Activated naive CD8-positive, alpha-beta T cell (primary cell): ENCODE data around the gene EPHB1.

ENCODE experiments used
- H3K27ac Mint-ChIP-seq: one replicate; pipeline ENCODE4 v1.8.0; 2021; ENCODE audit warnings: mixed read lengths
- H3K27me3 Mint-ChIP-seq: one replicate; pipeline ENCODE4 v1.8.0; 2021; ENCODE audit warnings: mixed read lengths
- H3K36me3 Mint-ChIP-seq: one replicate; pipeline ENCODE4 v1.8.0; 2021; ENCODE audit warnings: mixed read lengths
- H3K4me1 Mint-ChIP-seq: one replicate; pipeline ENCODE4 v1.8.0; 2021; ENCODE audit warnings: low read depth, mixed read lengths
- H3K4me3 Mint-ChIP-seq: one replicate; pipeline ENCODE4 v1.8.0; 2021; ENCODE audit warnings: mild to moderate bottlenecking, mixed read lengths
- H3K9me3 Mint-ChIP-seq: one replicate; pipeline ENCODE4 v1.8.0; 2021; ENCODE audit warnings: low read depth, mixed read lengths

EPHB1 gene

GRCh38 chr3:134904776-134905646 is 110.0 kb downstream of the EPHB1 start:
- Mint-ChIP-seq H3K4me3 (no peak overlapping the region), H3K36me3 (no peaks in the 10 kb centered on the region), H3K9me3 (no peaks in the 10 kb centered on the region), H3K27ac (no peak overlapping the region), H3K27me3 (peaks cover 2% of the 10 kb centered on the region), H3K4me1 (no peaks in the 10 kb centered on the region)

GRCh38 chr3:134905647-134905935 is 110.5 kb downstream of the EPHB1 start:
- Mint-ChIP-seq H3K4me3 (no peak overlapping the region), H3K4me1 (no peaks in the 10 kb centered on the region), H3K9me3 (no peaks in the 10 kb centered on the region), H3K27ac (no peak overlapping the region), H3K27me3 (peaks cover 2% of the 10 kb centered on the region), H3K36me3 (no peaks in the 10 kb centered on the region)

DNA sequence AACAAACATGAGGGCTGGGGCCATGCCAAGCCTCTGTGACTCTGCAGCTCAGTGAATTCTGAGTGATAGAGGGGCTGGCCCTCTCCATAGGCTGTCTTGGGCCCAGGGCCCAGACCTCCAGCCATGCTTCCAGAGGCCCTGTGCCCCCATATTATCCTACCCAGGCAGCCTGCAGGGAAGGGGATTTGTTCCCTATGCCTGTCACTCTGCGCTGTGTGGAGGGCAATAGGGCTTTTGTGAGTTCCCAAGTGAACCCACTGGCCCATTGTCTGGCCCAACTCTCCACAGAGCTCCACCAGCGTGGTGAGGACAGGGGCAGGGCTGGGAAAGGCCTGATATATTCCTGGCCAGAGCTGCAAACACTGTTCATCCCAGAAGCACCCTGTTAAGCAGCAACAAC is 113.2 kb downstream of the EPHB1 start:
- Mint-ChIP-seq H3K9me3 (no peaks in the 10 kb centered on the region), H3K27me3 (peaks cover 2% of the 10 kb centered on the region), H3K4me3 (no peak overlapping the region), H3K27ac (no peak overlapping the region), H3K4me1 (no peaks in the 10 kb centered on the region), H3K36me3 (no peaks in the 10 kb centered on the region)

GRCh38 chr3:134910026-134910425 is 115.0 kb downstream of the EPHB1 start:
- Mint-ChIP-seq H3K27me3 (peaks cover 2% of the 10 kb centered on the region), H3K27ac (no peak overlapping the region), H3K36me3 (no peaks in the 10 kb centered on the region), H3K9me3 (no peaks in the 10 kb centered on the region), H3K4me1 (no peaks in the 10 kb centered on the region), H3K4me3 (no peak overlapping the region)

DNA sequence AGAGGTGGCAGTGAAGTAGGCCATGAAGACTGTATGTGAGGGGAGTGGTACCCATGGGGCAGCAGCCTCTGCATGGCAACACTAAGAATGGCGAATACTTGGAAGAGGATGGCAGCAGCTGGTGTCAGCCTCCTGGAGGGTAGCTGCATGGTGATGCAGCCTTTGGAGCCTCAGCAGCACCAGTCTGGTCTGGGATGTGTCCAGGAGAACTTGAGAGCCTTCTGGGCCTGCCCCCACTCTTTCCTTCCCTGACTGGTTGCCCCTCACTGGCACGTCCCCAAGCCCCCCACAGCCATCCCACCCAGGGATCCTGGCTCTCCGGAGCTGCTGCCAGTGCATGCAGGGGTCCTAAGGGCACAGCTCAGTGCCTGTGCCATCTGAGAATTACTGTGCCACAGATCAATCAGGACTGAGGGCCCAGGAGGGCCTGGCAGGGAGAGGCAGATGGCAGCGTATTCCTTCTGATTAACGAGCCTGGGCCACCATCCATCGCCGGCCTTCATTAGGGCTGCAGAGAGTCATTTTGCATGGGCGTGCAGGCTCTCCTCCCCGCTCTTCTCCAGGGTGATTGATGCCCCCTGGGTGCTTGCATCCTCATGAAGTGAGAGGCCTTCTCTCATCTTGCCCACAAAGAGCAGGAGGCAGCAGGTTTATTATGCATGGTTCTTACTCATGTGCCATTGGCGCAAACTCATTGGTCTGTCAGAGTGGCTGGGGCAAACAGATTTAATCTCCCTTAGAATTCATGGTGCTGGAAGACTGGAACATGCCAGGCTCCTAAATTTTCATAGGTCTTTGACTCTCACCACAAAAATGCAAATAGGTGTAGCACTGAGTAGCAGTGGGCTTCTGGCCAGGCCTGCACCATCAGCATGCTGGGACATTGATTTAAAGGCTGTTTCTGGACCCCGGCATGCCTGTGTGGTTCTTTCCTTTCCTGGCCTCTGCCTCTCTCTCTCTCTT is 116.8 kb downstream of the EPHB1 start:
- H3K4me3 Mint-ChIP-seq, result no peak overlapping the region
- no peaks in the 10 kb centered on the region for H3K9me3 Mint-ChIP-seq
- H3K4me1 Mint-ChIP-seq, result no peaks in the 10 kb centered on the region
- no peaks in the 10 kb centered on the region for H3K27me3 Mint-ChIP-seq
- no peaks in the 10 kb centered on the region for H3K36me3 Mint-ChIP-seq
- no peak overlapping the region for H3K27ac Mint-ChIP-seq

- H3K27me3 Mint-ChIP-seq, result no peaks in the 10 kb centered on the region
- H3K9me3 Mint-ChIP-seq, result no peaks in the 10 kb centered on the region
- no peak overlapping the region for H3K4me3 Mint-ChIP-seq
- no peaks in the 10 kb centered on the region for H3K4me1 Mint-ChIP-seq
- H3K36me3 Mint-ChIP-seq, result no peaks in the 10 kb centered on the region
- H3K27ac Mint-ChIP-seq, result no peak overlapping the region
Measured at GRCh38 chr3:134916276-134916961, 121.4 kb downstream of the EPHB1 start.

DNA sequence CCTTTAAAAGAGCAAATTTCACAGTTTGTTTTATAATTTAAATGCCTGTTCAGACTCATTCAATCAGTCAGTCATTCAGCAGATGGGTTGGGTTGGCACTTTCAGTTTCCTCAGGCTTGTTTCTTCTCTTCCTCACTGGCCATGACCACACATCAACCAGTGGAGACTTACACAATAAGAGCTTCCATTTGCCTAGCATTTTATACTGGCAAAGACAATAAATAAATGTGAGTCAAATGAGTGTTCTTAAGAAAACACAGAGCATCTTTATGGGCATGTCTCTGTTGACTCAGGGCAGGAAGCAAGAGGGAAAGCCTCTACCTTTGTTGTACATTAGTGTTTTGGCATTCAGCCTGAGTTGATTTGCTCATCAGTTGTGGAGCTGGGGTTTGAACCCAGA is 122.6 kb downstream of the EPHB1 start:
- no peaks in the 10 kb centered on the region for H3K27me3 Mint-ChIP-seq
- H3K27ac Mint-ChIP-seq, result no peak overlapping the region
- no peaks in the 10 kb centered on the region for H3K4me1 Mint-ChIP-seq
- no peak overlapping the region for H3K4me3 Mint-ChIP-seq
- no peaks in the 10 kb centered on the region for H3K36me3 Mint-ChIP-seq
- H3K9me3 Mint-ChIP-seq, result no peaks in the 10 kb centered on the region

GRCh38 chr3:134918441-134918840 is 123.4 kb downstream of the EPHB1 start:
- no peaks in the 10 kb centered on the region for H3K36me3 Mint-ChIP-seq
- no peak overlapping the region for H3K4me3 Mint-ChIP-seq
- no peaks in the 10 kb centered on the region for H3K9me3 Mint-ChIP-seq
- H3K27ac Mint-ChIP-seq, result no peak overlapping the region
- H3K27me3 Mint-ChIP-seq, result no peaks in the 10 kb centered on the region
- no peaks in the 10 kb centered on the region for H3K4me1 Mint-ChIP-seq

DNA sequence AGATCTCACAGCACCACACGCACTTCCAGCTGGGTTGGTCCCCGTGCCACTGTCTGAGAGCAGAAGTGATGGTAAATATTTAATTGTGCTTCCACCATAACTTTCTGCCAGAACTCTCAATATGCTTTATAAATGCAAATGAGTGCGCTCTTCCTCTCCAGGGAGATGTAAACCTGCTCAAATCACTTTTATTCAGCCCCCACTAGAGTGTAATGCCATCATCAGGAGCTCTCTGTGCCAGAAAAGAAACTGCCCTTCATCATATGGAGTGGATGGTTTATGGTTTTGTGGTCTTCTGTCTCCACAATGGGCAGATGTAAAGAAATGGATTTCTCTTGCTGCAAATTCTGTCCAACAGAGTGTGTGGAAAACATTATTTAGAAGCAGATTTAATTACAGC is 127.0 kb downstream of the EPHB1 start:
- Mint-ChIP-seq H3K4me3 (no peak overlapping the region), H3K4me1 (no peaks in the 10 kb centered on the region), H3K36me3 (no peaks in the 10 kb centered on the region), H3K9me3 (peaks cover 11% of the 10 kb centered on the region), H3K27me3 (peaks cover 2% of the 10 kb centered on the region), H3K27ac (no peak overlapping the region)

DNA sequence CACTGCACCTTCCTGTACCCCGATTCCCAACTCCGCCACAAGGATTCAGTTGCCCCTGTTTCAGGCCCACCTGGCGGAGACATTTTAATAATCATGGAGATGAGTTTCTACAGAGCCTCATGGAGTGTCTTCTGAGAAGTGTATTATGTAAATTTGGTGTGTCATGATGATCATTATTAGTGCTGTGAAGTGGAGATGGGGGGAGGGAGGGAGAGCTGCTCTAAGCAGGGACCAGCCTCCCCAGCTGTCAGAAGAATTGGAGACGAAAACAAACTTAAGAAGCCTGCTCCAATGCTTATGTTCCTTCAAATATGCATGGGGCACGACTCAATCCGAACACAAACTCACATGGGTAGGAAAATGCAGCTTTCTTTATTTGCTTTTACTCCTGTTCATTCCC is 127.8 kb downstream of the EPHB1 start:
- Mint-ChIP-seq H3K27me3 (peaks cover 2% of the 10 kb centered on the region), H3K4me1 (no peaks in the 10 kb centered on the region), H3K9me3 (peaks cover 11% of the 10 kb centered on the region), H3K36me3 (no peaks in the 10 kb centered on the region), H3K27ac (no peak overlapping the region), H3K4me3 (no peak overlapping the region)

GRCh38 chr3:134923286-134923685 is 128.2 kb downstream of the EPHB1 start:
- Mint-ChIP-seq H3K9me3 (peaks cover 11% of the 10 kb centered on the region), H3K36me3 (no peaks in the 10 kb centered on the region)

GRCh38 chr3:134927599-134927998 is 132.5 kb downstream of the EPHB1 start:
- peaks cover 11% of the 10 kb centered on the region for H3K9me3 Mint-ChIP-seq
- no peak overlapping the region for H3K4me3 Mint-ChIP-seq
- H3K4me1 Mint-ChIP-seq, result no peaks in the 10 kb centered on the region
- H3K27ac Mint-ChIP-seq, result no peak overlapping the region
- H3K27me3 Mint-ChIP-seq, result peaks cover 2% of the 10 kb centered on the region
- H3K36me3 Mint-ChIP-seq, result no peaks in the 10 kb centered on the region

More at GRCh38 chr3:134923286-134923685, 128.2 kb downstream of the EPHB1 start:
- Mint-ChIP-seq H3K27ac (no peak overlapping the region), H3K27me3 (peaks cover 2% of the 10 kb centered on the region), H3K4me3 (no peak overlapping the region), H3K4me1 (no peaks in the 10 kb centered on the region)

GRCh38 chr3:134928392-134928791 is 133.3 kb downstream of the EPHB1 start:
- Mint-ChIP-seq H3K4me1 (no peaks in the 10 kb centered on the region), H3K27me3 (peaks cover 2% of the 10 kb centered on the region), H3K9me3 (peaks cover 11% of the 10 kb centered on the region), H3K4me3 (no peak overlapping the region), H3K36me3 (no peaks in the 10 kb centered on the region), H3K27ac (no peak overlapping the region)

DNA sequence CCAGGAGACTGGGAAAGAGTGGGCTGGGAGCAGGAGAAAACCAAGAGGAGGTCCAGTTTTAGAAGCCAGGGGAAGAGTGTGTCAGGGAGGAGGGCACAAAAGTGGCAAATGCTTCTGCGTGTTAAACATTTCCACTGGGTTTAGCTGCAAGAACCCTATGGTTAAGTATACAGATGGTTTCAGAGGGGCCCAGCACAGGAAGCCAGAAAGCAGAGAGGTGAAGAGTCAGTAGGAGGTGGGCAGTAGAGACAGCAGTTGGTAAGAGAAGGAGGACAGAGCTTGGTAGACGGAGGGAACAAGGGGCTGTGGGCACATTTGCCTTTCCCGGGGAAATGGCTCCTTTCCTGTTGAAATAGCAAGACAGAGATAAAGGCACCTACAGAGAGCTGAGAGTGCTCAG is 133.8 kb downstream of the EPHB1 start:
- Mint-ChIP-seq H3K4me1 (no peaks in the 10 kb centered on the region), H3K4me3 (no peak overlapping the region), H3K27ac (no peak overlapping the region), H3K27me3 (peaks cover 2% of the 10 kb centered on the region), H3K9me3 (peaks cover 10% of the 10 kb centered on the region), H3K36me3 (no peaks in the 10 kb centered on the region)

GRCh38 chr3:134929976-134930375 is 134.9 kb downstream of the EPHB1 start:
- Mint-ChIP-seq H3K27ac (no peak overlapping the region), H3K4me1 (no peaks in the 10 kb centered on the region), H3K4me3 (no peak overlapping the region), H3K27me3 (no peaks in the 10 kb centered on the region), H3K9me3 (no peaks in the 10 kb centered on the region), H3K36me3 (no peaks in the 10 kb centered on the region)
